Hepatocyte (in vitro differentiated cells): ENCODE data around the gene MRTFA. TPM values are rescaled to one million over a fixed set of nuclear protein-coding genes. Genes with fewer than 3 reads are reported as not detected.

Experiments
- DNase-seq: peaks from one replicate; pipeline ENCODE4 v3.0.0-alpha.2; 2016; ENCODE audit warnings: low spot score
- H2AFZ ChIP-seq: fragments of 200-600 bp; sonication (generic); 2 replicates; pipeline ENCODE4 v1.6.0; 2016; ENCODE audit warnings: antibody characterized with exemption, mild to moderate bottlenecking
- H3K27ac ChIP-seq: fragments of 200-600 bp; sonication (generic); 2 replicates; pipeline ENCODE4 v1.5.1; 2016; ENCODE audit warnings: mild to moderate bottlenecking
- H3K27me3 ChIP-seq: fragments of 200-600 bp; sonication (generic); 2 replicates; pipeline ENCODE4 v1.6.1; 2016
- H3K36me3 ChIP-seq: fragments of 200-600 bp; sonication (generic); replicated peaks from 2 replicates; pipeline ENCODE4 v1.5.1; 2016; ENCODE audit warnings: low read depth; ENCODE audit not compliant: insufficient read depth
- H3K4me1 ChIP-seq: fragments of 200-600 bp; sonication (generic); 2 replicates; pipeline ENCODE4 v1.5.1; 2016; ENCODE audit warnings: mild to moderate bottlenecking, moderate library complexity; ENCODE audit not compliant: insufficient read depth
- H3K4me2 ChIP-seq: fragments of 200-600 bp; sonication (generic); 2 replicates; pipeline ENCODE4 v1.6.0; 2016
- H3K4me3 ChIP-seq: fragments of 200-600 bp; sonication (generic); 2 replicates; pipeline ENCODE4 v1.5.1; 2016; ENCODE audit warnings: mild to moderate bottlenecking
- H3K79me2 ChIP-seq: fragments of 200-600 bp; sonication (generic); 2 replicates; pipeline ENCODE4 v1.6.0; 2017; ENCODE audit warnings: mild to moderate bottlenecking
- H3K9me2 ChIP-seq: fragments of 200-600 bp; sonication (generic); replicated peaks from 2 replicates; pipeline ENCODE4 v1.6.0; 2017; ENCODE audit warnings: mild to moderate bottlenecking; ENCODE audit not compliant: insufficient read depth
- H3K9me3 ChIP-seq: fragments of 200-600 bp; sonication (generic); 2 replicates; pipeline ENCODE4 v1.5.1; 2016; ENCODE audit warnings: low read depth, mild to moderate bottlenecking
- H4K20me1 ChIP-seq: fragments of 200-600 bp; sonication (generic); 2 replicates; pipeline ENCODE4 v1.6.0; 2016; ENCODE audit warnings: mild to moderate bottlenecking; ENCODE audit not compliant: insufficient read depth, poor library complexity, severe bottlenecking
- CTCF ChIP-seq: fragments of 200-600 bp; sonication (generic); IDR thresholded peaks from 2 replicates; pipeline ENCODE4 v1.5.1; 2016; ENCODE audit warnings: antibody characterized with exemption, mild to moderate bottlenecking; ENCODE audit not compliant: poor library complexity
- EZH2 ChIP-seq: fragments of 200-600 bp; sonication (generic); IDR thresholded peaks from 2 replicates; pipeline ENCODE4 v1.6.1; 2016; ENCODE audit warnings: antibody characterized with exemption, mild to moderate bottlenecking, borderline replicate concordance
- EZH2phosphoT487 ChIP-seq: fragments of 200-600 bp; sonication (generic); IDR thresholded peaks from one replicate; pipeline ENCODE4 v1.6.1; 2018; ENCODE audit warnings: antibody characterized with exemption, mild to moderate bottlenecking, low read depth, moderate library complexity; ENCODE audit not compliant: unreplicated experiment, severe bottlenecking
- WGBS: methylation state at CpG from one replicate; pipeline ENCODE4 v1.1.6; 2016; ENCODE audit warnings: low lambda C conversion rate; ENCODE audit errors: missing lambda C conversion rate; 5-methylcytosine and 5-hydroxymethylcytosine counted together
- polyA plus RNA-seq: library from polyadenylated mRNA; unstranded; fragments of >200 nt; fragmentation: Nextera tagmentation; extraction: Ambion mirVana; gene quantifications from 2 replicates; pipeline ENCODE4 v1.2.1, GENCODE V29; 2016
- total RNA-seq: library from RNA; depleted of rRNA; stranded (reverse); fragments of >200 nt; gene quantifications from 2 replicates; pipeline ENCODE4 v1.2.3, GENCODE V29; 2014

MRTFA gene
- total and polyA plus RNA-seq, 2 experiments from 2014 or later, result 19.0 to 29.7 TPM

GRCh38 chr22:40493441-40493840 is 143.1 kb downstream of the MRTFA start:
- no peak overlapping the region for H3K4me3 ChIP-seq
- TF ChIP-seq EZH2 (no peak), CTCF (no peak), EZH2phosphoT487 (no peak)
- no peaks in the 10 kb centered on the region for H3K27me3 ChIP-seq
- H4K20me1 ChIP-seq, result no peaks in the 10 kb centered on the region
- no peak overlapping the region for H3K4me2 ChIP-seq
- peaks cover 19% of the 10 kb centered on the region for H3K4me1 ChIP-seq
- no peak overlapping the region for H3K27ac ChIP-seq
- H3K9me3 ChIP-seq, result no peaks in the 10 kb centered on the region
- no peak for DNase-seq
- WGBS, result 87% methylated on average over 2 of the region's 2 CpGs
- H3K9me2 ChIP-seq, result no peaks in the 10 kb centered on the region
- no peak overlapping the region for H2AFZ ChIP-seq
- no peaks in the 10 kb centered on the region for H3K36me3 ChIP-seq
- H3K79me2 ChIP-seq, result peaks cover 29% of the 10 kb centered on the region

- WGBS, result 56% methylated on average over 5 of the region's 5 CpGs
- H3K9me3 ChIP-seq, result no peaks in the 10 kb centered on the region
- TF ChIP-seq EZH2phosphoT487 (no peak), CTCF (no peak), EZH2 (no peak)
- no peak overlapping the region for H2AFZ ChIP-seq
- H3K36me3 ChIP-seq, result no peaks in the 10 kb centered on the region
- no peaks in the 10 kb centered on the region for H3K9me2 ChIP-seq
- peaks cover 32% of the 10 kb centered on the region for H3K79me2 ChIP-seq
- H3K4me3 ChIP-seq, result no peak overlapping the region
- H4K20me1 ChIP-seq, result no peaks in the 10 kb centered on the region
- no peaks in the 10 kb centered on the region for H3K27me3 ChIP-seq
- H3K4me2 ChIP-seq, result no peak overlapping the region
- H3K4me1 ChIP-seq, result peaks cover 10% of the 10 kb centered on the region
- peak overlapping the region; percentile 44 for H3K27ac ChIP-seq
- no peak for DNase-seq
Measured at GRCh38 chr22:40491990-40492631, 144.4 kb downstream of the MRTFA start.

GRCh38 chr22:40487663-40488249 is 148.8 kb downstream of the MRTFA start:
- DNase-seq, result peak; percentile 28
- Histone ChIP-seq H3K9me3 (no peaks in the 10 kb centered on the region), H3K36me3 (no peaks in the 10 kb centered on the region), H4K20me1 (no peaks in the 10 kb centered on the region), H2AFZ (no peak overlapping the region), H3K9me2 (no peaks in the 10 kb centered on the region), H3K4me1 (peaks cover 10% of the 10 kb centered on the region), H3K27me3 (no peaks in the 10 kb centered on the region), H3K4me3 (no peak overlapping the region), H3K27ac (no peak overlapping the region), H3K4me2 (no peak overlapping the region), H3K79me2 (peaks cover 30% of the 10 kb centered on the region)
- WGBS, result 62% methylated on average over 3 of the region's 3 CpGs
- no peak for TF ChIP-seq EZH2
- TF ChIP-seq EZH2phosphoT487, result no peak
- TF ChIP-seq CTCF, result peak; percentile 65
